NCI-H345 (cell line): ENCODE results near the gene KYAT1.
A peak's percentile ranks its signal among the peaks of the same experiment; 100 is the strongest.

ENCODE experiments used
- DNase-seq: peaks from one replicate; lab custom pipeline; 2025; lab: John Stamatoyannopoulos, UW

Gene KYAT1

GRCh38 chr9:128881884-128882676 lies at the start of gene KYAT1, which contains the start of gene LRRC8A:
Gene KYAT1, minus strand, starts transcription at chr9:128881950. Its CDS starts 36,545 bp downstream, at chr9:128845405.
Gene LRRC8A, plus strand, starts transcription at chr9:128882133. Its CDS starts 25,032 bp downstream, at chr9:128907165.
- peak; percentile 98 for DNase-seq

- no peak for DNase-seq
These were observed 47.8 kb upstream of the KYAT1 start for GRCh38 chr9:128929560-128929959.

GRCh38 chr9:128928624-128929023 lies 46.9 kb upstream of the KYAT1 start:
- DNase-seq: no peak

- DNase-seq: peak; percentile 60
These were observed 46.1 kb upstream of the KYAT1 start for GRCh38 chr9:128927731-128928411.

- DNase-seq: no peak
These were observed 41.7 kb upstream of the KYAT1 start for GRCh38 chr9:128923493-128923883.

GRCh38 chr9:128921881-128922763 lies 40.4 kb upstream of the KYAT1 start:
- no peak for DNase-seq

GRCh38 chr9:128920381-128921058 lies 38.8 kb upstream of the KYAT1 start, which contains the start of gene PHYHD1:
Gene PHYHD1, plus strand, starts transcription at chr9:128920982. Its CDS starts 1,342 bp downstream, at chr9:128922324.
- DNase-seq: no peak

GRCh38 chr9:128919402-128920089 lies 37.8 kb upstream of the KYAT1 start:
- DNase-seq: no peak

- DNase-seq: no peak
These were observed 37.2 kb upstream of the KYAT1 start for GRCh38 chr9:128918921-128919320.

GRCh38 chr9:128917151-128917849 lies 35.5 kb upstream of the KYAT1 start:
- no peak for DNase-seq

GRCh38 chr9:128916745-128917144 lies 35.0 kb upstream of the KYAT1 start:
- no peak for DNase-seq

GRCh38 chr9:128916204-128916603 lies 34.5 kb upstream of the KYAT1 start:
- DNase-seq: no peak

- DNase-seq: no peak
These were observed 32.4 kb upstream of the KYAT1 start for GRCh38 chr9:128913995-128914772.

GRCh38 chr9:128913048-128913900 lies 31.5 kb upstream of the KYAT1 start:
- DNase-seq: no peak

GRCh38 chr9:128912270-128912853 lies 30.6 kb upstream of the KYAT1 start:
- DNase-seq: no peak

GRCh38 chr9:128911529-128912035 lies 29.8 kb upstream of the KYAT1 start:
- DNase-seq: no peak

GRCh38 chr9:128910906-128911305 lies 29.2 kb upstream of the KYAT1 start:
- no peak for DNase-seq

- no peak for DNase-seq
These were observed 28.1 kb upstream of the KYAT1 start for GRCh38 chr9:128909859-128910258.
